GM23248 (cell line): Measurements from ENCODE around the gene CETP. TPM values are rescaled to one million over a fixed set of nuclear protein-coding genes. Genes with fewer than 3 reads are reported as not detected.
"Not testable (repeated sequence)": the region's sequence is repeated elsewhere in the genome, so short reads cannot be mapped to it uniquely, and the experiment has no call there.

Experiments
- DNase-seq: peaks from one replicate; pipeline ENCODE4 v3.0.0-alpha.2; 2015
- H2AFZ ChIP-seq: fragments of 200-600 bp; sonication (generic); 2 replicates; pipeline ENCODE4 v1.6.1; 2016; ENCODE audit warnings: antibody characterized with exemption
- H3F3A ChIP-seq: fragments of 200-600 bp; sonication (generic); 2 replicates; pipeline ENCODE4 v1.6.1; 2016; ENCODE audit warnings: mild to moderate bottlenecking, antibody characterized with exemption, mixed run types; ENCODE audit not compliant: insufficient read depth
- H3K27ac ChIP-seq: fragments of 200-600 bp; sonication (generic); 2 replicates; pipeline ENCODE4 v1.5.1; 2016; ENCODE audit warnings: mild to moderate bottlenecking
- H3K27me3 ChIP-seq: fragments of 200-600 bp; sonication (generic); replicated peaks from 2 replicates; pipeline ENCODE4 v1.6.1; 2016; ENCODE audit warnings: mild to moderate bottlenecking; ENCODE audit not compliant: insufficient read depth
- H3K36me3 ChIP-seq: fragments of 200-600 bp; sonication (generic); 2 replicates; pipeline ENCODE4 v1.6.1; 2016; ENCODE audit warnings: low read depth, mild to moderate bottlenecking
- H3K4me1 ChIP-seq: fragments of 200-600 bp; sonication (generic); 2 replicates; pipeline ENCODE4 v1.6.1; 2016; ENCODE audit warnings: mild to moderate bottlenecking; ENCODE audit not compliant: insufficient read depth
- H3K4me2 ChIP-seq: fragments of 200-600 bp; sonication (generic); one replicate; pipeline ENCODE4 v1.6.1; 2016; ENCODE audit warnings: mild to moderate bottlenecking; ENCODE audit not compliant: unreplicated experiment
- H3K4me3 ChIP-seq: fragments of 200-600 bp; sonication (generic); 2 replicates; pipeline ENCODE4 v1.5.1; 2016; ENCODE audit warnings: mild to moderate bottlenecking
- H3K79me2 ChIP-seq: fragments of 200-600 bp; sonication (generic); 2 replicates; pipeline ENCODE4 v1.6.1; 2016; ENCODE audit warnings: mild to moderate bottlenecking; ENCODE audit not compliant: insufficient read depth
- H3K9ac ChIP-seq: fragments of 200-600 bp; sonication (generic); 2 replicates; pipeline ENCODE4 v1.6.1; 2016; ENCODE audit warnings: mild to moderate bottlenecking
- H3K9me2 ChIP-seq: fragments of 200-600 bp; sonication (generic); 2 replicates; pipeline ENCODE4 v1.6.1; 2016; ENCODE audit warnings: mixed run types, mild to moderate bottlenecking, moderate library complexity; ENCODE audit not compliant: insufficient read depth
- H3K9me3 ChIP-seq: fragments of 200-600 bp; sonication (generic); one replicate; pipeline ENCODE4 v1.6.1; 2017; ENCODE audit warnings: low read depth
- H4K20me1 ChIP-seq: fragments of 200-600 bp; sonication (generic); 2 replicates; pipeline ENCODE4 v1.6.0; 2016; ENCODE audit not compliant: insufficient read depth
- EZH2 ChIP-seq: fragments of 200-600 bp; sonication (generic); IDR thresholded peaks from 2 replicates; pipeline ENCODE4 v1.6.1; 2018; ENCODE audit warnings: antibody characterized with exemption, mild to moderate bottlenecking; ENCODE audit not compliant: insufficient read depth, poor library complexity, severe bottlenecking
- EZH2phosphoT487 ChIP-seq: fragments of 200-600 bp; sonication (generic); IDR thresholded peaks from 2 replicates; pipeline ENCODE4 v1.6.1; 2018; ENCODE audit warnings: antibody characterized with exemption, moderate library complexity, mild to moderate bottlenecking, low read depth; ENCODE audit not compliant: insufficient read depth
- WGBS, 2 experiments: methylation state at CpG; one replicate each; pipeline ENCODE4 v1.1.6; 2015 to 2017; ENCODE audit warnings: low lambda C conversion rate in 2 of 2, low coverage in 1 of 2; ENCODE audit errors: missing lambda C conversion rate in 2 of 2; 5-methylcytosine and 5-hydroxymethylcytosine counted together
- in situ Hi-C: fragments of 300-500 bp; cut with MboI; formaldehyde crosslinking; loops from 2 replicates; pipeline ENCODE4 v1.15.0; 2020
- polyA plus RNA-seq: library from polyadenylated mRNA; unstranded; fragments of >200 nt; fragmentation: Nextera tagmentation; extraction: Ambion mirVana; gene quantifications from 2 replicates; pipeline ENCODE4 v1.2.1, GENCODE V29; 2016
- total RNA-seq: library from RNA; depleted of rRNA; stranded (reverse); fragments of >200 nt; shearing (Covaris generic); gene quantifications from 2 replicates; pipeline ENCODE4 v1.2.3, GENCODE V29; 2014

Gene CETP
- total and polyA plus RNA-seq, 2 experiments from 2014 or later, result not detected

GRCh38 chr16:56970934-56971767 is 9.4 kb downstream of the CETP start:
- no peak overlapping the region for H2AFZ ChIP-seq
- peaks cover 10% of the 10 kb centered on the region for H3K4me1 ChIP-seq
- 59 to 65% methylated on average over 8 of the region's 8 CpGs for whole genome bisulfite sequencing, 2 experiments
- no peaks in the 10 kb centered on the region for H3K9me2 ChIP-seq
- DNase-seq, result peak; percentile 76
- in situ Hi-C loops, result no loop called here
- H3K36me3 ChIP-seq, result no peaks in the 10 kb centered on the region
- no peak overlapping the region for H3K4me3 ChIP-seq
- no peaks in the 10 kb centered on the region for H3K9me3 ChIP-seq
- H3K27me3 ChIP-seq, result no peaks in the 10 kb centered on the region
- H3K27ac ChIP-seq, result no peak overlapping the region
- H3K4me2 ChIP-seq, result no peak overlapping the region
- no peak for TF ChIP-seq EZH2phosphoT487
- TF ChIP-seq EZH2, result no peak
- H3K9ac ChIP-seq, result no peak overlapping the region
- 0 out of 2 replicates have a peak, but pooled peaks cover 7% of the 10 kb centered on the region for H3F3A ChIP-seq
- no peaks in the 10 kb centered on the region for H4K20me1 ChIP-seq
- H3K79me2 ChIP-seq, result no peaks in the 10 kb centered on the region

DNA sequence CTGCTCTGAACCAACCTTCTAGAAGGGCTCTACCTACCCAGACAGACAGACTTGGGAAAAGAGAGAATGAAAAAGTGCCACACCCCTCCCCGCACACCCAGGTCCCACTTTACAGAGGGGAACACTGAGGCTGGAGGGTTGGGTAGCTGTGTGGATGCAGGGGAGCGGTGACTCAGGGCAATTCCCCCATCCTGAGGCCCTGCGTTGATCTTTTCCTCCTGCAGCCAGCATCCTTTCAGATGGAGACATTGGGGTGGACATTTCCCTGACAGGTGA is 10.0 kb downstream of the CETP start:
- WGBS, 2 experiments, result 95 to 100% methylated on average over 3 of the region's 3 CpGs
- Histone ChIP-seq H3K36me3 (no peaks in the 10 kb centered on the region), H3K4me2 (no peak overlapping the region), H3F3A (0 out of 2 replicates have a peak, but pooled peaks cover 7% of the 10 kb centered on the region), H4K20me1 (no peaks in the 10 kb centered on the region), H3K4me1 (peaks cover 8% of the 10 kb centered on the region), H3K4me3 (no peak overlapping the region), H3K9ac (no peak overlapping the region), H3K9me2 (no peaks in the 10 kb centered on the region), H3K27me3 (no peaks in the 10 kb centered on the region), H3K79me2 (no peaks in the 10 kb centered on the region), H3K27ac (no peak overlapping the region), H2AFZ (no peak overlapping the region), H3K9me3 (no peaks in the 10 kb centered on the region)
- TF ChIP-seq EZH2phosphoT487 (no peak), EZH2 (no peak)
- in situ Hi-C loops, result no loop called here
- no peak for DNase-seq

DNA sequence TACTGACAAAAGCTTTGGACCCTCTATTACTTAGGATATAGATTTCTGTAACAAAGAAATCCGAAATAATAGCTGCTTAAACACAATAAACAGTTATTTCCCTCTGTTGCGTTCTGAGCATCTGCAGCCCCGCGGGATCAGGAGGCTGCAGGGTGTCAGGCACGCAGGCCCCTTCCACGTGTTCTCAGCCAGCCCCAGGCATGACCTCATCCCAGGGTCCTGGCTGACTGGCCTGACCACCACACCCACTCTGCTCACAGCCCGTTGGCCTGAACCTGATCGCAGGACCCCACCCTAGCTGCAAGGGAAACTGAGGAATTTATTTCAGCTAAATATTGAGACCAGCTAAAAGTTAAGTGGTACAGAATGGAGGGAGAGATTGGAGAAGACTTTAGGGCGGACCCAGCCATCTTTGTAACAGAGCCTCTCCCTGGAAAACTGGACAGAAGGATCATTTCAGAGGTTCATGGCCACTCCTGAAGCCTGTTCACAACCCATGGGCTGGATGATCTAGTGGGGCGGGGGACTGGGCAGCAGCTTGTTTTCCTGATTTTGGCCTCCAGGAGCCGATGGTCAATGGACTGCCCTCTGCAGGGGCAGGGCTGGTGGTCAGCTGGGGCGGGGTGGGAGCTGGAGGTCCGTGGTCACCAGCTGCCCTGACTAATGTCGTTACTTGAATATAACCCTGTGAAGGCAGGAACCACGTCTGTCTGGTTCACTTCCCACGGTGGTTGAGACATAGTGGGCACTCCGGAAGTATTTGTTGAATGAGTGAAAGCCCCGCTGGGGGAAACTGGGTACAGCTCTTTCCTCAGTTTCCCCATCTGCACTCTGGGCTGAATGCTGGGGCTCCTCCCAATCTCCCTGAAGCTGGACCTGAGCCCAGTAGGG is 10.9 kb downstream of the CETP start:
- H3K4me1 ChIP-seq, result peaks cover 8% of the 10 kb centered on the region
- 53 to 59% methylated on average over 17 to 18 of the region's 18 CpGs for WGBS, 2 experiments
- H3F3A ChIP-seq, result 0 out of 2 replicates have a peak, but pooled peaks cover 7% of the 10 kb centered on the region
- H3K4me2 ChIP-seq, result no peak overlapping the region
- H3K9me3 ChIP-seq, result no peaks in the 10 kb centered on the region
- no peaks in the 10 kb centered on the region for H3K36me3 ChIP-seq
- no peak overlapping the region for H3K9ac ChIP-seq
- no peak overlapping the region for H3K4me3 ChIP-seq
- no peaks in the 10 kb centered on the region for H4K20me1 ChIP-seq
- no peaks in the 10 kb centered on the region for H3K79me2 ChIP-seq
- TF ChIP-seq EZH2phosphoT487 (no peak), EZH2 (no peak)
- no peak overlapping the region for H2AFZ ChIP-seq
- H3K9me2 ChIP-seq, result no peaks in the 10 kb centered on the region
- H3K27me3 ChIP-seq, result no peaks in the 10 kb centered on the region
- in situ Hi-C loops, result no loop called here
- peak; percentile 24 for DNase-seq
- H3K27ac ChIP-seq, result no peak overlapping the region

- Histone ChIP-seq H3K4me2 (no peak overlapping the region), H3K9ac (no peak overlapping the region), H3K79me2 (no peaks in the 10 kb centered on the region), H4K20me1 (no peaks in the 10 kb centered on the region), H3K9me3 (no peaks in the 10 kb centered on the region), H3K9me2 (no peaks in the 10 kb centered on the region), H2AFZ (no peak overlapping the region), H3K27ac (no peak overlapping the region), H3K36me3 (no peaks in the 10 kb centered on the region), H3K4me3 (no peak overlapping the region), H3K4me1 (peaks cover 8% of the 10 kb centered on the region; the same call in 1 of the 2 replicates), H3K27me3 (no peaks in the 10 kb centered on the region), H3F3A (0 out of 2 replicates have a peak, but pooled peaks cover 7% of the 10 kb centered on the region)
- TF ChIP-seq EZH2, result no peak
- TF ChIP-seq EZH2phosphoT487, result no peak
- no peak for DNase-seq
- 78 to 90% methylated on average over 9 of the region's 9 CpGs for WGBS, 2 experiments
- in situ Hi-C loops, result no loop called here
Observed at GRCh38 chr16:56973294-56973689, 11.5 kb downstream of the CETP start.

- in situ Hi-C loops, DNase-seq: not testable (repeated sequence)
- 85% methylated on average over 7 of the region's 7 CpGs for WGBS, 2 experiments
Observed at GRCh38 chr16:56973899-56974298, 12.1 kb downstream of the CETP start.

More at GRCh38 chr16:56973899-56974298, 12.1 kb downstream of the CETP start:
- not testable (repeated sequence) for H3K9ac ChIP-seq, H3K4me2 ChIP-seq, H3K9me2 ChIP-seq, H3K4me1 ChIP-seq, H3K79me2 ChIP-seq, H3K27ac ChIP-seq, H2AFZ ChIP-seq, H3F3A ChIP-seq, H3K9me3 ChIP-seq, H4K20me1 ChIP-seq, H3K36me3 ChIP-seq, H3K27me3 ChIP-seq, H3K4me3 ChIP-seq
